Thyroid gland (tissue), 4 donors: ENCODE data around the gene OCLN.
"Not testable (repeated sequence)": the region's sequence is repeated elsewhere in the genome, so short reads cannot be mapped to it uniquely, and the experiment has no call there.

ENCODE experiments used
- POLR2A ChIP-seq, 2 donors: fragments of 450-650 bp; IDR thresholded peaks; one replicate each; pipeline ENCODE4 v1.6.1; 2017; ENCODE audit warnings: antibody characterized with exemption in 2 of 2, mild to moderate bottlenecking in 2 of 2, moderate library complexity in 1 of 2
- TF ChIP-seq, protein P1 (sequence below), 6 experiments: fragments of 200-600 bp in 3 of 6; fragments of 450-650 bp in 3 of 6; sonication (generic) in 3 of 6; IDR thresholded peaks; one replicate each; pipeline ENCODE4 v1.5.1; 2016 to 2019; ENCODE audit warnings: antibody characterized with exemption in 6 of 6, mild to moderate bottlenecking in 2 of 6, inconsistent platforms in 1 of 6, moderate library complexity in 1 of 6

DNA sequence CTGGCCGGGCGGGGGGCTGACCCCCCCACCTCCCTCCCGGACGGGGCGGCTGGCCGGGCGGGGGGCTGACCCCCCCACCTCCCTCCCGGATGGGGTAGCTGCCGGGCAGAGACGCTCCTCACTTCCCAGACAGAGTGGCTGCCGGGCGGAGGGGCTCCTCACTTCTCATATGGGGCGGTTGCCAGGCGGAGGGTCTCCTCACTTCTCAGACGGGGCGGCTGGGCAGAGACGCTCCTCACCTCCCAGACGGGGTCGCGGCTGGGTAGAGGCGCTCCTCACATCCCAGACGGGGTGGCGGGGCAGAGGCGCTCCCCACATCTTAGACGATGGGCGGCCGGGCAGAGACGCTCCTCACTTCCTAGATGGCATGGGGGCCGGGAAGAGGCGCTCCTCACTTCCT, 23.0 kb downstream of the OCLN start:
- TF ChIP-seq, protein P1, sequence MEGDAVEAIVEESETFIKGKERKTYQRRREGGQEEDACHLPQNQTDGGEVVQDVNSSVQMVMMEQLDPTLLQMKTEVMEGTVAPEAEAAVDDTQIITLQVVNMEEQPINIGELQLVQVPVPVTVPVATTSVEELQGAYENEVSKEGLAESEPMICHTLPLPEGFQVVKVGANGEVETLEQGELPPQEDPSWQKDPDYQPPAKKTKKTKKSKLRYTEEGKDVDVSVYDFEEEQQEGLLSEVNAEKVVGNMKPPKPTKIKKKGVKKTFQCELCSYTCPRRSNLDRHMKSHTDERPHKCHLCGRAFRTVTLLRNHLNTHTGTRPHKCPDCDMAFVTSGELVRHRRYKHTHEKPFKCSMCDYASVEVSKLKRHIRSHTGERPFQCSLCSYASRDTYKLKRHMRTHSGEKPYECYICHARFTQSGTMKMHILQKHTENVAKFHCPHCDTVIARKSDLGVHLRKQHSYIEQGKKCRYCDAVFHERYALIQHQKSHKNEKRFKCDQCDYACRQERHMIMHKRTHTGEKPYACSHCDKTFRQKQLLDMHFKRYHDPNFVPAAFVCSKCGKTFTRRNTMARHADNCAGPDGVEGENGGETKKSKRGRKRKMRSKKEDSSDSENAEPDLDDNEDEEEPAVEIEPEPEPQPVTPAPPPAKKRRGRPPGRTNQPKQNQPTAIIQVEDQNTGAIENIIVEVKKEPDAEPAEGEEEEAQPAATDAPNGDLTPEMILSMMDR (IDR thresholded peaks at IDR 0.05), result not testable (repeated sequence)
- TF ChIP-seq POLR2A (IDR thresholded peaks at IDR 0.05), result not testable (repeated sequence)
